Measurements from ENCODE around the gene SETD5. TPM values are rescaled to one million over a fixed set of nuclear protein-coding genes. Genes with fewer than 3 reads are reported as not detected.

SETD5 gene
- total and polyA plus RNA-seq, 2 donors (not counting 3 experiments of a cell fraction or from before 2014, with no cell fraction given) = 48.2 to 149 TPM

- no peaks in the 10 kb centered on the region for H3K4me1 ChIP-seq (ENCODE audit: control insufficient read depth, extremely low read depth, insufficient read depth, low read length)
- ChIA-PET POLR2A (no interaction called here), CTCF (interaction anchor here (1.5 to 2.1 kb wide), 2 partner anchors 13 to 27 kb away, joined by 3 to 6 read pairs; no protein-coding TSS in a partner anchor)
- no peak overlapping the region for H3K4me2 ChIP-seq (ENCODE audit: insufficient read depth, low read length)
- no peak overlapping the region for H3K27ac ChIP-seq (ENCODE audit: insufficient read depth, low read depth, low read length)
- peaks cover 2% of the 10 kb centered on the region for H3K79me2 ChIP-seq (ENCODE audit: control insufficient read depth, insufficient read depth, low read length)
- no peak overlapping the region for H3K4me3 ChIP-seq (replicated peaks in 1 of 3; ENCODE audit: insufficient read depth in 1 of 3, low read depth in 1 of 3, low read length in 3 of 3)
- H3K36me3 ChIP-seq (ENCODE audit: control insufficient read depth in 2 of 2, extremely low read depth in 1 of 2, insufficient read depth in 2 of 2, low read length in 2 of 2) = peaks cover 3 to 14% of the 10 kb centered on the region in 2 experiments
- H3K9me1 ChIP-seq (replicated peaks; ENCODE audit: control insufficient read depth, extremely low read depth, insufficient read depth, low read length) = no peaks in the 10 kb centered on the region
- H4K20me1 ChIP-seq (replicated peaks; ENCODE audit: control insufficient read depth, extremely low read depth, insufficient read depth, low read length) = no peaks in the 10 kb centered on the region
- DNase-seq (ENCODE audit: low read depth, low spot score) = no peak
- no peak for TF ChIP-seq CTCF (IDR thresholded peaks at IDR 0.05; ENCODE audit: extremely low read depth in 1 of 2, insufficient read depth in 1 of 2, low read depth in 1 of 2, low read length in 2 of 2)
- no peak for TF ChIP-seq GATA2 (IDR thresholded peaks at IDR 0.05; ENCODE audit: insufficient read depth, insufficient read length, low read depth, low read length)
- TF ChIP-seq JUN (IDR thresholded peaks at IDR 0.05; ENCODE audit: borderline replicate concordance, insufficient read depth, insufficient read length, low read depth) = no peak
- TF ChIP-seq POLR2AphosphoS5 (IDR thresholded peaks at IDR 0.05; ENCODE audit: insufficient read depth, low read depth, low read length) = no peak
- TF ChIP-seq MYC (IDR thresholded peaks at IDR 0.05; ENCODE audit: low read depth, low read length) = no peak
- TF ChIP-seq FOS (IDR thresholded peaks at IDR 0.05; ENCODE audit: borderline replicate concordance, insufficient read depth, low read length) = no peak
- no peak for TF ChIP-seq EZH2 (IDR thresholded peaks at IDR 0.05; ENCODE audit: borderline replicate concordance, low read depth, low read length, severe bottlenecking)
- TF ChIP-seq MAX (IDR thresholded peaks at IDR 0.05; ENCODE audit: insufficient read depth, insufficient read length) = no peak
- no peak for TF ChIP-seq POLR2A (IDR thresholded peaks at IDR 0.05; ENCODE audit: low read depth, low read length)
- FAIRE-seq = no peak
- H2AFZ ChIP-seq (ENCODE audit: low read depth, low read length) = no peak overlapping the region
- H3K9me3 ChIP-seq (replicated peaks; ENCODE audit: control insufficient read depth, insufficient read depth, low read length) = no peaks in the 10 kb centered on the region
- H3K27me3 ChIP-seq (ENCODE audit: control insufficient read depth in 2 of 2, insufficient read depth in 2 of 2, low read length in 2 of 2) = no peaks in the 10 kb centered on the region
- no peak overlapping the region for H3K9ac ChIP-seq (replicated peaks; ENCODE audit: extremely low read depth, insufficient read depth, low read length)
- no TSS peak for BruUV-seq (replicated peaks)
- dilution Hi-C loops (cut with MboI; ENCODE audit: extremely low pct_ligation_motif_present, low sequenced_read_pairs) (no loop called here), intact Hi-C loops (cut with micrococcal nuclease) (loop anchor here (5.0 kb wide), 1 partner anchor 42 kb away; no protein-coding TSS in a partner anchor)
These were observed 17.4 kb upstream of the SETD5 start for GRCh38 chr3:9380014-9380413.

Data from endothelial cell of umbilical vein (primary cell).